SK-N-SH (cell line): Measurements from ENCODE around the gene GLOD4. TPM values are rescaled to one million over a fixed set of nuclear protein-coding genes. Genes with fewer than 3 reads are reported as not detected.

Source experiments
- CTCF ChIA-PET: fragments of 300-600, 350-600 bp; formaldehyde crosslinking; extraction: SDS; loops from one replicate; lab custom pipeline; 2021; lab: Yijun Ruan, JAX
- POLR2A ChIA-PET: fragments of 350-600 bp; sonication (Branson Sonifier 250); formaldehyde crosslinking; extraction: SDS; loops from one replicate; lab custom pipeline; 2020; ENCODE audit warnings: antibody characterized with exemption, inconsistent platforms; lab: Yijun Ruan, JAX
- DNase-seq: peaks from one replicate; pipeline ENCODE4 v3.0.0; 2012
- H2AFZ ChIP-seq: fragments of 200-600 bp; sonication (generic); 2 replicates; pipeline ENCODE4 v1.8.1; 2016; ENCODE audit warnings: antibody characterized with exemption, mild to moderate bottlenecking, low read depth
- H3F3A ChIP-seq: fragments of 200-600 bp; sonication (generic); replicated peaks from 2 replicates; pipeline ENCODE3; 2016; ENCODE audit warnings: antibody characterized with exemption, mild to moderate bottlenecking; ENCODE audit not compliant: insufficient read depth
- H3K27ac ChIP-seq, 2 experiments: fragments of 200-500 bp in 1 of 2; fragments of 200-600 bp in 1 of 2; sonication (Bioruptor generic) in 1 of 2; sonication (generic), shearing (Covaris generic) in 1 of 2; 2 replicates each; pipeline versions ENCODE4 v1.5.1 to v1.6.1; 2014 to 2016; ENCODE audit warnings: low read depth in 2 of 2, inconsistent platforms in 1 of 2, low read length in 1 of 2, mild to moderate bottlenecking in 1 of 2, mixed read lengths in 1 of 2
- H3K27me3 ChIP-seq: fragments of 200-600 bp; sonication (generic), shearing (Covaris generic); 2 replicates; pipeline ENCODE4 v1.6.1; 2016; ENCODE audit warnings: mixed run types; ENCODE audit not compliant: insufficient read depth
- H3K36me3 ChIP-seq, 2 experiments: fragments of 200-500 bp in 1 of 2; fragments of 200-600 bp in 1 of 2; sonication (Bioruptor generic) in 1 of 2; sonication (generic) in 1 of 2; replicated peaks in 1 of 2; 2 replicates each; pipeline versions ENCODE3 to v1.5.1; 2014 to 2016; ENCODE audit warnings: low read length in 1 of 2, mild to moderate bottlenecking in 1 of 2; ENCODE audit not compliant: insufficient read depth in 2 of 2, control insufficient read depth in 1 of 2
- H3K4me1 ChIP-seq, 2 experiments: fragments of 200-500 bp in 1 of 2; fragments of 200-600 bp in 1 of 2; sonication (Bioruptor generic) in 1 of 2; sonication (generic), shearing (Covaris generic) in 1 of 2; 2 replicates each; pipeline versions ENCODE4 v1.5.1 to v1.6.1; 2014 to 2016; ENCODE audit warnings: low read depth in 1 of 2, low read length in 1 of 2, mixed run types in 1 of 2; ENCODE audit not compliant: insufficient read depth in 2 of 2, control insufficient read depth in 1 of 2
- H3K4me2 ChIP-seq: fragments of 200-600 bp; sonication (generic), shearing (Covaris generic); 2 replicates; pipeline ENCODE4 v1.6.1; 2017; ENCODE audit warnings: mixed run types
- H3K4me3 ChIP-seq, 2 experiments: fragments of 200-500 bp in 1 of 2; fragments of 200-600 bp in 1 of 2; sonication (Bioruptor generic) in 1 of 2; sonication (generic), shearing (Covaris generic) in 1 of 2; 2 replicates each; pipeline versions ENCODE4 v1.5.1 to v1.8.1; 2014 to 2016; ENCODE audit warnings: low read depth in 2 of 2, inconsistent platforms in 1 of 2, low read length in 1 of 2, mild to moderate bottlenecking in 1 of 2, mixed read lengths in 1 of 2, moderate library complexity in 1 of 2
- H3K79me2 ChIP-seq: fragments of 200-600 bp; sonication (generic); 2 replicates; pipeline ENCODE4 v1.8.1; 2017; ENCODE audit warnings: mild to moderate bottlenecking; ENCODE audit not compliant: insufficient read depth
- H3K9ac ChIP-seq: fragments of 200-600 bp; sonication (generic); 2 replicates; pipeline ENCODE4 v1.6.1; 2017; ENCODE audit warnings: mixed run types
- H3K9me2 ChIP-seq: fragments of 200-600 bp; sonication (generic); 2 replicates; pipeline ENCODE4 v1.6.1; 2017; ENCODE audit warnings: mixed run types
- H3K9me3 ChIP-seq: fragments of 200-600 bp; sonication (generic); 2 replicates; pipeline ENCODE4 v1.6.1; 2017; ENCODE audit warnings: mixed run types, mild to moderate bottlenecking, moderate library complexity
- H4K20me1 ChIP-seq: fragments of 200-600 bp; sonication (generic); 2 replicates; pipeline ENCODE4 v1.6.1; 2017; ENCODE audit warnings: mild to moderate bottlenecking, mixed run types; ENCODE audit not compliant: insufficient read depth
- CTCF ChIP-seq: fragments of 200-600 bp; sonication (generic); IDR thresholded peaks from 2 replicates; pipeline ENCODE4 v1.6.1; 2017; ENCODE audit warnings: antibody characterized with exemption, mild to moderate bottlenecking, moderate library complexity
- ELF1 ChIP-seq: IDR thresholded peaks from 2 replicates; pipeline ENCODE4 v1.4.0; 2012
- EZH2phosphoT487 ChIP-seq: fragments of 200-600 bp; sonication (generic); IDR thresholded peaks from 2 replicates; pipeline ENCODE4 v1.6.1; 2017; ENCODE audit warnings: low read depth, mixed run types, mild to moderate bottlenecking, antibody characterized with exemption, moderate library complexity, borderline replicate concordance
- FOXJ3 ChIP-seq: sonication (generic); formaldehyde crosslinking; IDR thresholded peaks from 2 replicates; pipeline ENCODE4 v1.5.1; 2020; ENCODE audit warnings: mild to moderate bottlenecking, missing genetic modification reagents
- GATA2 ChIP-seq: sonication (generic); formaldehyde crosslinking; IDR thresholded peaks from 2 replicates; pipeline ENCODE4 v1.5.0; 2020; ENCODE audit warnings: mild to moderate bottlenecking, missing genetic modification reagents
- IRF3 ChIP-seq: fragments of 150-350 bp; IDR thresholded peaks from 2 replicates; pipeline ENCODE4 v1.6.1; 2016; ENCODE audit warnings: mild to moderate bottlenecking, low read depth, low read length
- MAX ChIP-seq: IDR thresholded peaks from 2 replicates; pipeline ENCODE4 v1.4.0; 2012; ENCODE audit warnings: low read depth
- MEF2A ChIP-seq: IDR thresholded peaks from 2 replicates; pipeline ENCODE4 v1.4.0; 2012; ENCODE audit warnings: low read depth, borderline replicate concordance
- NRF1 ChIP-seq: IDR thresholded peaks from 2 replicates; pipeline ENCODE4 v1.6.1; 2012; ENCODE audit warnings: low read depth, mild to moderate bottlenecking, low read length
- RAD21 ChIP-seq: IDR thresholded peaks from 2 replicates; pipeline ENCODE4 v1.6.1; 2012; ENCODE audit warnings: mild to moderate bottlenecking, low read length
- RCOR1 ChIP-seq: fragments of 150-350 bp; IDR thresholded peaks from 2 replicates; pipeline ENCODE4 v1.6.1; 2017; ENCODE audit warnings: antibody characterized with exemption, low read length
- SMC3 ChIP-seq: IDR thresholded peaks from 2 replicates; pipeline ENCODE4 v1.6.1; 2012; ENCODE audit warnings: low read depth, low read length, improper control_type of control experiment
- TCF12 ChIP-seq: IDR thresholded peaks from 2 replicates; pipeline ENCODE4 v1.4.0; 2012
- USF1 ChIP-seq: IDR thresholded peaks from 2 replicates; pipeline ENCODE4 v1.4.0; 2012; ENCODE audit warnings: low read depth, borderline replicate concordance
- WGBS: methylation state at CpG from one replicate; pipeline ENCODE4 v1.1.6; 2017; ENCODE audit warnings: low lambda C conversion rate; 5-methylcytosine and 5-hydroxymethylcytosine counted together
- polyA plus RNA-seq, 3 experiments: library from polyadenylated mRNA; depleted of rRNA; stranded (reverse); fragments of >200 nt; gene quantifications; 2 replicates each; pipeline ENCODE4 v1.2.3, GENCODE V29; 2012
- TF ChIP-seq, protein P1 (sequence below): fragments of 150-350 bp; IDR thresholded peaks from 2 replicates; pipeline ENCODE4 v1.6.1; 2017; ENCODE audit warnings: antibody characterized with exemption, low read length, low read depth, borderline replicate concordance
- TF ChIP-seq, protein P2 (sequence below): IDR thresholded peaks from 2 replicates; pipeline ENCODE4 v1.4.0; 2012; ENCODE audit warnings: low read depth, borderline replicate concordance

GLOD4 gene
- polyA plus RNA-seq, 1 of the 3 experiments (the other 2 are of a cell fraction), result 34.3 TPM

GRCh38 chr17:742147-742793 lies 39.8 kb downstream of the GLOD4 start (continued):
- TF ChIP-seq USF1, result no peak
- TF ChIP-seq MEF2A, result no peak

- no peak for TF ChIP-seq IRF3
- TF ChIP-seq TCF12, result no peak
- no peak for TF ChIP-seq MAX
- no peak for TF ChIP-seq RCOR1
- TF ChIP-seq SMC3, result no peak
- no peak for TF ChIP-seq GATA2 (CRISPR knock-in tag)
- no peak for TF ChIP-seq CTCF
- no peak for TF ChIP-seq EZH2phosphoT487
- TF ChIP-seq MEF2A, result no peak
- TF ChIP-seq NRF1, result no peak
- TF ChIP-seq ELF1, result no peak
- TF ChIP-seq, protein P1, sequence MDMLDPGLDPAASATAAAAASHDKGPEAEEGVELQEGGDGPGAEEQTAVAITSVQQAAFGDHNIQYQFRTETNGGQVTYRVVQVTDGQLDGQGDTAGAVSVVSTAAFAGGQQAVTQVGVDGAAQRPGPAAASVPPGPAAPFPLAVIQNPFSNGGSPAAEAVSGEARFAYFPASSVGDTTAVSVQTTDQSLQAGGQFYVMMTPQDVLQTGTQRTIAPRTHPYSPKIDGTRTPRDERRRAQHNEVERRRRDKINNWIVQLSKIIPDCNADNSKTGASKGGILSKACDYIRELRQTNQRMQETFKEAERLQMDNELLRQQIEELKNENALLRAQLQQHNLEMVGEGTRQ, result no peak
- TF ChIP-seq, protein P2, sequence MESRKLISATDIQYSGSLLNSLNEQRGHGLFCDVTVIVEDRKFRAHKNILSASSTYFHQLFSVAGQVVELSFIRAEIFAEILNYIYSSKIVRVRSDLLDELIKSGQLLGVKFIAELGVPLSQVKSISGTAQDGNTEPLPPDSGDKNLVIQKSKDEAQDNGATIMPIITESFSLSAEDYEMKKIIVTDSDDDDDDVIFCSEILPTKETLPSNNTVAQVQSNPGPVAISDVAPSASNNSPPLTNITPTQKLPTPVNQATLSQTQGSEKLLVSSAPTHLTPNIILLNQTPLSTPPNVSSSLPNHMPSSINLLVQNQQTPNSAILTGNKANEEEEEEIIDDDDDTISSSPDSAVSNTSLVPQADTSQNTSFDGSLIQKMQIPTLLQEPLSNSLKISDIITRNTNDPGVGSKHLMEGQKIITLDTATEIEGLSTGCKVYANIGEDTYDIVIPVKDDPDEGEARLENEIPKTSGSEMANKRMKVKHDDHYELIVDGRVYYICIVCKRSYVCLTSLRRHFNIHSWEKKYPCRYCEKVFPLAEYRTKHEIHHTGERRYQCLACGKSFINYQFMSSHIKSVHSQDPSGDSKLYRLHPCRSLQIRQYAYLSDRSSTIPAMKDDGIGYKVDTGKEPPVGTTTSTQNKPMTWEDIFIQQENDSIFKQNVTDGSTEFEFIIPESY, result no peak
- no peak for TF ChIP-seq RAD21
- no peak for TF ChIP-seq FOXJ3 (CRISPR knock-in tag)
- H3K27ac ChIP-seq, result no peak overlapping the region
- ChIA-PET POLR2A (no interaction called here), CTCF (interaction anchor here (2.0 kb wide), 1 partner anchor 10 kb away, joined by 8 read pairs; no protein-coding TSS in a partner anchor)
- peaks cover 28 to 52% of the 10 kb centered on the region in 2 experiments for H3K36me3 ChIP-seq
- 95% methylated on average over 18 of the region's 18 CpGs for WGBS
- no peak overlapping the region for H3K4me3 ChIP-seq
- no peak overlapping the region for H2AFZ ChIP-seq
- no peaks in the 10 kb centered on the region for H3K27me3 ChIP-seq
- H4K20me1 ChIP-seq, result 0 out of 2 replicates have a peak, but pooled peaks cover under 1% of the 10 kb centered on the region
- no peaks in the 10 kb centered on the region for H3K4me1 ChIP-seq
- H3K9me3 ChIP-seq, result no peaks in the 10 kb centered on the region
- peaks cover 34% of the 10 kb centered on the region; the same call in 1 of the 2 replicates for H3K79me2 ChIP-seq
- no peak overlapping the region for H3K9ac ChIP-seq
- peaks cover 2% of the 10 kb centered on the region for H3F3A ChIP-seq
- no peak overlapping the region for H3K4me2 ChIP-seq
- H3K9me2 ChIP-seq, result no peaks in the 10 kb centered on the region
- no peak for DNase-seq
These were observed 41.7 kb downstream of the GLOD4 start for GRCh38 chr17:740240-741017.
